Right lobe of liver (tissue), 4 donors: ENCODE measurements around the gene DNER.

Experiments used
- CTCF ChIP-seq, 4 donors: fragments of 200-600 bp in 3 of 4; fragments of 450-650 bp in 1 of 4; IDR thresholded peaks; one replicate each; pipeline versions ENCODE4 v1.5.1 to v1.8.0; 2016 to 2022; ENCODE audit warnings: antibody characterized with exemption in 4 of 4, mild to moderate bottlenecking in 2 of 4
- POLR2A ChIP-seq: fragments of 450-650 bp; IDR thresholded peaks from one replicate; pipeline ENCODE4 v1.6.1; 2017; ENCODE audit warnings: antibody characterized with exemption, mild to moderate bottlenecking
- donor health status: DM: no; HTN: no; CAD: no.
- donor health status: DM: no; HTN: no; CAD: no.
- donor health status: DM: no; HTN: yes; CAD: no.

- TF ChIP-seq POLR2A (no peak), CTCF (IDR thresholded peaks at IDR 0.05) (no peak)
Measured at GRCh38 chr2:229629039-229629438, 85.3 kb downstream of the DNER start.
